ENCODE data around the gene MATCAP1. TPM values are rescaled to one million over a fixed set of nuclear protein-coding genes. Genes with fewer than 3 reads are reported as not detected.
A peak's percentile ranks its signal among the peaks of the same experiment; 100 is the strongest.

Gene MATCAP1
- total and polyA plus RNA-seq, 2 donors (not counting 1 experiment from before 2014, with no cell fraction given), result 6.2 to 8.9 TPM

GRCh38 chr16:67228034-67228785 is 44.4 kb upstream of the MATCAP1 start:
- H3K27ac ChIP-seq (ENCODE audit: low read length in 2 of 2), result no peak overlapping the region
- H3K4me2 ChIP-seq (replicated peaks; ENCODE audit: low read depth, low read length, poor library complexity, severe bottlenecking), result peak overlapping the region; percentile 86
- intact Hi-C loops (cut with micrococcal nuclease), result no loop called here
- H3K36me3 ChIP-seq (replicated peaks in 1 of 2; ENCODE audit: control extremely low read depth in 1 of 2, control insufficient read depth in 1 of 2, extremely low read depth in 1 of 2, insufficient read depth in 2 of 2, low read length in 1 of 2), result peaks cover 0 to 34% of the 10 kb centered on the region in 2 experiments
- H3K9me3 ChIP-seq (ENCODE audit: control extremely low read depth in 1 of 3, control insufficient read depth in 2 of 3, insufficient read depth in 1 of 3, low read length in 2 of 3), result no peaks in the 10 kb centered on the region
- DNase-seq (no peak), ATAC-seq (ENCODE audit: low read depth) (no peak)
- H4K20me1 ChIP-seq (ENCODE audit: control insufficient read depth, insufficient read depth, low read length, poor library complexity, severe bottlenecking), result peaks cover 19% of the 10 kb centered on the region
- H3K79me2 ChIP-seq (ENCODE audit: control insufficient read depth, insufficient read depth, low read length), result peaks cover 17% of the 10 kb centered on the region
- H3K4me3 Mint-ChIP-seq, result peak overlapping the region; percentile 100
- TF ChIP-seq EZH2 (IDR thresholded peaks at IDR 0.05; ENCODE audit: borderline replicate concordance, insufficient read depth, low read depth, low read length, poor library complexity, severe bottlenecking) (no peak), CTCF (IDR thresholded peaks at IDR 0.05) (no peak)
- no peak overlapping the region for H3K9ac ChIP-seq (ENCODE audit: low read length)
- H3K27me3 Mint-ChIP-seq, result no peaks in the 10 kb centered on the region
- peaks cover 29% of the 10 kb centered on the region for H3K4me1 Mint-ChIP-seq
- POLR2A ChIA-PET, result interaction anchor here (2.3 to 3.7 kb wide), 2 partner anchors 16 to 20 kb away, joined by 27 to 30 read pairs; partner anchors contain the start of genes FHOD1 and SLC9A5
- H2AFZ ChIP-seq (ENCODE audit: insufficient read depth, low read depth, low read length, poor library complexity, severe bottlenecking), result no peak overlapping the region
- peak overlapping the region in 4 of 5 experiments; percentile 77 to 99 (median 92) for H3K4me3 ChIP-seq (ENCODE audit: control extremely low read depth in 1 of 5, extremely low read depth in 1 of 5, insufficient read depth in 1 of 5, low read depth in 2 of 5, low read length in 4 of 5)
- 94% methylated on average over 6 of the region's 9 CpGs for WGBS (ENCODE audit: insufficient coverage)
- H3K9me3 Mint-ChIP-seq (ENCODE audit: insufficient read depth), result no peaks in the 10 kb centered on the region
- peak overlapping the region; percentile 100 for H3K27ac Mint-ChIP-seq
- peaks cover 15 to 22% of the 10 kb centered on the region in 2 donors for H3K4me1 ChIP-seq (ENCODE audit: control insufficient read depth in 2 of 2, insufficient read depth in 2 of 2, low read length in 2 of 2)
- no peaks in the 10 kb centered on the region for H3K27me3 ChIP-seq (replicated peaks in 1 of 4; ENCODE audit: control extremely low read depth in 1 of 4, control insufficient read depth in 3 of 4, insufficient read depth in 4 of 4, low read length in 3 of 4)
- CTCF ChIA-PET, result interaction anchor here (0.6 to 4.2 kb wide), 6 partner anchors 17 to 548 kb away, joined by 3 to 33 read pairs (median 3); partner anchors contain the start of genes FHOD1, KCTD19, LRRC36 and SLC9A5

GRCh38 chr16:67227567-67227921 is 43.8 kb upstream of the MATCAP1 start:
- POLR2A ChIA-PET, result interaction anchor here (2.3 to 3.7 kb wide), 2 partner anchors 17 to 20 kb away, joined by 27 to 30 read pairs; partner anchors contain the start of genes FHOD1 and SLC9A5
- Histone ChIP-seq H3K79me2 (ENCODE audit: control insufficient read depth, insufficient read depth, low read length) (peaks cover 17% of the 10 kb centered on the region), H2AFZ (ENCODE audit: insufficient read depth, low read depth, low read length, poor library complexity, severe bottlenecking) (peak overlapping the region; percentile 92), H3K9ac (ENCODE audit: low read length) (peak overlapping the region; percentile 83), H4K20me1 (ENCODE audit: control insufficient read depth, insufficient read depth, low read length, poor library complexity, severe bottlenecking) (peaks cover 19% of the 10 kb centered on the region), H3K27ac (ENCODE audit: low read length in 2 of 2) (peak overlapping the region; percentile 52 to 82), H3K4me1 (ENCODE audit: control insufficient read depth in 2 of 2, insufficient read depth in 2 of 2, low read length in 2 of 2) (peaks cover 15 to 22% of the 10 kb centered on the region in 2 donors), H3K4me3 (ENCODE audit: control extremely low read depth in 1 of 5, extremely low read depth in 1 of 5, insufficient read depth in 1 of 5, low read depth in 2 of 5, low read length in 4 of 5) (peak overlapping the region; percentile 77 to 99 (median 86)), H3K27me3 (replicated peaks in 1 of 4; ENCODE audit: control extremely low read depth in 1 of 4, control insufficient read depth in 3 of 4, insufficient read depth in 4 of 4, low read length in 3 of 4) (no peaks in the 10 kb centered on the region), H3K9me3 (ENCODE audit: control extremely low read depth in 1 of 3, control insufficient read depth in 2 of 3, insufficient read depth in 1 of 3, low read length in 2 of 3) (no peaks in the 10 kb centered on the region), H3K4me2 (replicated peaks; ENCODE audit: low read depth, low read length, poor library complexity, severe bottlenecking) (peak overlapping the region; percentile 86), H3K36me3 (replicated peaks in 1 of 2; ENCODE audit: control extremely low read depth in 1 of 2, control insufficient read depth in 1 of 2, extremely low read depth in 1 of 2, insufficient read depth in 2 of 2, low read length in 1 of 2) (peaks cover 2 to 34% of the 10 kb centered on the region in 2 experiments)
- no peaks in the 10 kb centered on the region for H3K27me3 Mint-ChIP-seq
- CTCF ChIA-PET, result interaction anchor here (0.7 to 4.2 kb wide), 10 partner anchors 18 to 262 kb away, joined by 3 to 33 read pairs (median 3); partner anchors contain the start of genes FHOD1, KCTD19, LRRC36 and SLC9A5
- 13% methylated on average over 8 of the region's 12 CpGs for WGBS (ENCODE audit: insufficient coverage)
- DNase-seq (no peak), ATAC-seq (ENCODE audit: low read depth) (no peak)
- H3K9me3 Mint-ChIP-seq (ENCODE audit: insufficient read depth), result no peaks in the 10 kb centered on the region
- H3K4me3 Mint-ChIP-seq, result peak overlapping the region; percentile 100
- H3K4me1 Mint-ChIP-seq, result peaks cover 29% of the 10 kb centered on the region
- intact Hi-C loops (cut with micrococcal nuclease), result loop anchor here (1.0 to 2.0 kb wide), 5 partner anchors 20 to 619 kb away; partner anchors contain the start of genes CENPT, E2F4, FBXL8 and FHOD1
- TF ChIP-seq CTCF (IDR thresholded peaks at IDR 0.05) (no peak), EZH2 (IDR thresholded peaks at IDR 0.05; ENCODE audit: borderline replicate concordance, insufficient read depth, low read depth, low read length, poor library complexity, severe bottlenecking) (no peak)
- peak overlapping the region; percentile 100 for H3K27ac Mint-ChIP-seq

All from B cell (primary cell).